Measurements from ENCODE around the gene WBP1.
A peak's percentile ranks its signal among the peaks of the same experiment; 100 is the strongest.

Gene WBP1

DNA sequence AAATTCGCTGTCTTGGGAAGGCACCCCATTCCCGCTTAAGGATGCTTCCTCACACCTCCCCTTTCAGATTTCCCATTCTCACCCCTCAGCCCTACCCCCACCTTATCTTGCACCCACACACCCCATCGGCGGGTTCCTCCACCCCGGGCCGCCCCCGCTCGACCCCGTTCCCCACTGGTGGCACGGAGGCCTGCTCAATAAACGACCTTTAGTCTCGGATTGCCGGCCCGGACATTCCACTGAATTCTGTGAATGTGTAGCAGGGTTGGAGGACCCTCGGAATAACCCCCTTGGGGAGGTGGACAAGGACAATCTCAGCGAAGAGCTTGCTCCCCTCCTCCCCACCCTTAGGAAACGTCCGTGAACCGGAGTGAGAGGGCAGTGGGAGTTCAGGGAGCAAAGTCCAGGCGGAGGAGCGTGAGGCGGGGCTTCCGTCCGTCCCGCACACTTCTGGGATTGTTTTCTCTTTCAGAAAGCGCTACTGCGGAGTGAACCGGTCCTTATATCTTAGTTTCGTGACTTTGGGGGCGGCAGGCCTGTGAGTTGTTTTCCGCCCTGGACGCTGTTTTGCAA lies 44.0 kb downstream of the WBP1 start:
- no peak for DNase-seq

- DNase-seq: peak in 1 of 58 donors; percentile 11
Observed at GRCh38 chr2:74502720-74503505, 44.7 kb downstream of the WBP1 start.

DNA sequence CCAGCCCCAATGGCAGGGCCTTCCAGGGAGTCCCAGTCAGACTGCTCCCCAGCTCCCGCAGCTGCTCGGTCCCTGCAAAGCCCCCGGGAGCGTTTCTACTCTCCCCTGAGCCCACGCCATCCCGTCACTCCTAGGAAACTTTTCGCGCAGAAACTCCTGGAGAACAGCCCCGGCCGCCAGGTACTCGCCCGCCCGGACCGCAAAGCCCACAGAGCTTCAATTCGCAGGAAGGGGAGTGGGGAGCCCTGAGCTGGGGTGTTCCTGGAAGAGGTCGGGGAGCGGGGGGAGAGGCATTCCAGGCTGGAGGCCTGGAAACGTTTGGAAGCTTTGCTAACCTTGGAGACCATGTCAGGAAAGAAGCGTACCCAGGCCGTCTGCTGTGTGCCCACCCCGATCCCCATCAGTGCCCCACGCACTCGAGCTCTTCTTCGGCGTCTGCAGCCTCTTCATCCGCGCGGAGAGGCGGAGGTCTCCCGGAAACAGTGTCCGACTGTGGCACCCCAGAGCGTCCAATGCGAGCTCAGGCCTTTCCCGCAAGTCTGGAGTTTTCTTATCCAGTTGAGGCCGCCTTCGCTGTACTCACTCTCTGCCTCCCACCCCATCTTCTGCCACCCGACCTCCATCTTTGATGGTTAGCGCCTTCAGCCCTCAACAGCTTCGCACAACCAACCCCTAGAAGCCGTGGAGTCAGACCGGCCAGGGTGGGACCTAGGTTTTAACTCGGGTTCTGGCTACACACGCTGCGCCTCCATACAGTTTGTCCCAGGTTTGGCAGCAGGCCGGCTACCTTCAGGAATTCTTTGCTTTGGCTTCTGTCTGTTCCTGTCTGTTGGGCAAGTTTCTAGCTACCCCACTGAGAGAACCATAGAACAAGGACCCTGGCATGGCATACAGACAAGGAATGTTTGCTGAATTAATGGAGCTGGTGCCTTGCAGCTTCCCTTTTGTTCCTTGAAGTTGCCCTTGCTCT lies 45.6 kb downstream of the WBP1 start:
- no peak for DNase-seq

DNA sequence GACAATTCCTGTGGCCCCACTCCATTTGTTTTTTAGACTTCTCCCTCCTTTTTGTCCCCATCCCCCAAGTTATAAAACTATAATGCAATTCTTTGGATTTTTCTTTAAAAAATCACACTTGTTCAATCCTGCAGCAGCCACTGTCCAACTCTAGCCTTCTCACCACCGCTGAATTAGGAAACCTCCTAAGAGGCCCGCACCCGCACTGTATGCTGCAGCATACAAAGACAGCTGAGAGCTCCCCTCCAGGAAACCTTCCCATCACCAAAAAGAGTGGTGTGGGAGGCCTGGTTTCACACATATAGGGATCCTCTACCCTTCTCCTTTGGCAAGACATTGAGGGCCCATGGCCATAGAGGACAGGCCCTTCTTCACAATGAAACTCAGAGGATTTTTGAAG lies 46.4 kb downstream of the WBP1 start:
- no peak for DNase-seq

- DNase-seq: no peak
Observed at GRCh38 chr2:74505448-74506246, 47.4 kb downstream of the WBP1 start.

DNA sequence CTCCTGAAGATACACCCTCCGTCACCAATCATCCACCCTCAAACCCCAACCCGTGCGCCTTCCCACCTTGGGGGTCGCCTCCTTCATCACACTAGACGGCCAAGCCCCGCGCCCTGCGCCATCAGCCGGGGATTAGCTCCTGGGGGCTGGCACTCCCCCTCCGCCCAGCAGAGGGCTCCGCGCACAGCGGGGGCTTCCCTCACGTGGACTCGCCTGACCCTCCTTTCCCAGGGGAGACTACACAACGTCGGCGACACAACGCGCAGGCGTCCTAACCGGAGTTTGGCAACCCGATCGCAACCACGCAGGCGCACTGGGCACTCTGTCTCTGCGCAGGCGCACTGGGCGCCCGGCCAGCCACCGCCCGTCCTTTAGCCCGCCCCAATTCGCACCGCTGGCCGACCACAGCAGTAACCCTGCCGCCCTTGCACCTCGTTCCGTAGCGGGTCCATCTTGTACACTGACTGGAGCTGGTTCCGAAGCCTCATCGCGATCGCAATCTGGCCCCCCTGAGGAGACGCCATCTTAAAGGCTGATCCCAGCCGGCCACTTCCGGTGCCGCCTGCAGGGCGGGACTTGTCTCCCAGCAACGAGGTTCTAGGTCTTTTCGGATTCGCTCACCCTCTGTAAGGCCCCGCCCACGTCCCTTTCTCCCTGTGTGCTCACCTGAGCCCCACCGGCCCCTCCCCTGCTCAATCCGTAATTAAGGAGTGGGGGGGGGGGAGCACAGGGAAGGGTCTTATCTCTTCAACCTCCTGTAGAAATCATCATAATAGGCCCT lies 49.1 kb downstream of the WBP1 start, which contains the start of gene PCGF1:
Gene PCGF1, minus strand, starts transcription at position 551 of the 781 bp plus-strand sequence. Its CDS starts 27 bp downstream, at position 524.
- peak; percentile 79 to 98 (median 94) for DNase-seq

GRCh38 chr2:74507926-74508520 lies 49.8 kb downstream of the WBP1 start:
- peak in 20 of 58 donors; percentile 5 to 69 (median 34) for DNase-seq

GRCh38 chr2:74510272-74510671 lies 52.0 kb downstream of the WBP1 start:
- DNase-seq: no peak
